Kidney epithelial cell (primary cell): Measurements from ENCODE around the gene CHN1. TPM values are rescaled to one million over a fixed set of nuclear protein-coding genes. Genes with fewer than 3 reads are reported as not detected.

Experiments used
- DNase-seq: peaks from one replicate; pipeline ENCODE4 v3.0.0-alpha.2; 2010; ENCODE audit warnings: low read depth
- H3K27me3 ChIP-seq: 2 replicates; pipeline ENCODE4 v1.6.0; 2011; ENCODE audit warnings: low read length; ENCODE audit not compliant: control insufficient read depth, insufficient read depth
- H3K36me3 ChIP-seq: 2 replicates; pipeline ENCODE4 v1.5.1; 2011; ENCODE audit warnings: low read length; ENCODE audit not compliant: control insufficient read depth, insufficient read depth
- H3K4me3 ChIP-seq: 2 replicates; pipeline ENCODE4 v1.5.1; 2011; ENCODE audit warnings: low read depth, mild to moderate bottlenecking, control low read depth, low read length
- total RNA-seq: library from RNA; depleted of rRNA; stranded (reverse); fragments of >200 nt; gene quantifications from 2 replicates; pipeline ENCODE4 v1.2.3, GENCODE V29; 2015
- TF ChIP-seq, protein P1 (sequence below): IDR thresholded peaks from 2 replicates; pipeline ENCODE4 v1.5.1; 2011; ENCODE audit warnings: mild to moderate bottlenecking, moderate library complexity, low read length, control low read depth, inconsistent platforms; ENCODE audit not compliant: insufficient read depth, poor library complexity, severe bottlenecking

The CHN1 gene
- total RNA-seq, 1 donor from 2014 or later = 19.3 TPM

DNA sequence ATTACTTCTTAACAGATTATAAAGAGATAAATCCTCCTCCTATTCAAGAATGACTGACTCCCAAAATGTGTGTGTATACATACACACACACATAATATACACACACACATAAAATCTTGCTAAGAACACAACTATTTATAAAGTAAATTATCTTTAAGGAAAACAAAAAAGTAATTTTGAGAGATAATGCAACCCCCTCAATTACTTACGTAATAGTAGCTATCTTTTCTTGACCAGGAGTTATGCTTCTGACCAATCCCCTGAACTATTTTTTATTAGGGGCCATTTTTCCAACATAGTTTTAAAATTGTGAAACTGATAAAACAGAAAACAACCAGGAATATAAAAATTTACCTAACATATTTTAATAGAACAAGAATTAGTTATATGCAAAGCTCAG, 127.9 kb downstream of the CHN1 start:
- TF ChIP-seq, protein P1, sequence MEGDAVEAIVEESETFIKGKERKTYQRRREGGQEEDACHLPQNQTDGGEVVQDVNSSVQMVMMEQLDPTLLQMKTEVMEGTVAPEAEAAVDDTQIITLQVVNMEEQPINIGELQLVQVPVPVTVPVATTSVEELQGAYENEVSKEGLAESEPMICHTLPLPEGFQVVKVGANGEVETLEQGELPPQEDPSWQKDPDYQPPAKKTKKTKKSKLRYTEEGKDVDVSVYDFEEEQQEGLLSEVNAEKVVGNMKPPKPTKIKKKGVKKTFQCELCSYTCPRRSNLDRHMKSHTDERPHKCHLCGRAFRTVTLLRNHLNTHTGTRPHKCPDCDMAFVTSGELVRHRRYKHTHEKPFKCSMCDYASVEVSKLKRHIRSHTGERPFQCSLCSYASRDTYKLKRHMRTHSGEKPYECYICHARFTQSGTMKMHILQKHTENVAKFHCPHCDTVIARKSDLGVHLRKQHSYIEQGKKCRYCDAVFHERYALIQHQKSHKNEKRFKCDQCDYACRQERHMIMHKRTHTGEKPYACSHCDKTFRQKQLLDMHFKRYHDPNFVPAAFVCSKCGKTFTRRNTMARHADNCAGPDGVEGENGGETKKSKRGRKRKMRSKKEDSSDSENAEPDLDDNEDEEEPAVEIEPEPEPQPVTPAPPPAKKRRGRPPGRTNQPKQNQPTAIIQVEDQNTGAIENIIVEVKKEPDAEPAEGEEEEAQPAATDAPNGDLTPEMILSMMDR = no peak
- H3K36me3 ChIP-seq = no peaks in the 10 kb centered on the region
- no peak for DNase-seq
- no peaks in the 10 kb centered on the region for H3K27me3 ChIP-seq
- H3K4me3 ChIP-seq = no peak overlapping the region

DNA sequence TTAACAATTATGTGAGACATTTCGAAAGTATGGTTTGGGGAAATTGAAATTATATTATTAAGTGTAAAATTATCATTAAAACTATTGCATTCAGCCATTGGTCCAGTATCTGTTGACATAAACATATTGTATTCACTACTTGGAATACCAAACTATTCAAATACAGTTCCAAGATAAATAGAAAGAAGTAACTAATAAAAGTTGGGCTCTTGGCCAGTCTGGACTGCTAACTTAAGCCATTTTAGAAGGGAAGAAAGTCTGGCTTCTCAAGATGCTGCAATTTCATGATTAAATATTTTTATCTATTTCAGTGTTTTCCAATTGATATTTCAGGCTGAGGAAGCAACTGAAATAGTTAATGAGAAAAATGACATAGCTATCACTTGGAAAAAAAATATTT, 131.1 kb downstream of the CHN1 start:
- H3K27me3 ChIP-seq = no peaks in the 10 kb centered on the region
- DNase-seq = no peak
- H3K36me3 ChIP-seq = no peaks in the 10 kb centered on the region
- H3K4me3 ChIP-seq = no peak overlapping the region
- TF ChIP-seq, protein P1 = no peak

DNA sequence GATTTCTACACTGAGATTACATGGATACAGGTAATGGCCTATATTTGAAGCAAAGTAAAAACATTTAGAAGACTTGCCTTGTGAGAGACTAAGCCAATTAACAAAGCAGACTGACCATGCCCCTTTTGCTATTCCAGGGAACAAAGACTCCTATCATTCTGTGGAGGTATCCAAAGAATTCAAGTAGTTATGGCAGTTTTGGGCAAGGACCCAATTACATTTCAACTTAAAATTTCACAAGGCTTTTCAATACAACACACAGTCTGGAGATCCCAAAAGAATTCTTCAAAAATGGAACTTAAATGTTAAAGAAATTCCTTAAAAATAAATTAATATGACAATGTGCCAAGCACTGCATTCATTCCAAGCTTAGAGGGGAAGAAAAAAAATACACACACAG, 131.7 kb downstream of the CHN1 start:
- Histone ChIP-seq H3K36me3 (no peaks in the 10 kb centered on the region), H3K4me3 (no peak overlapping the region), H3K27me3 (no peaks in the 10 kb centered on the region)
- no peak for DNase-seq
- TF ChIP-seq, protein P1 = no peak

DNA sequence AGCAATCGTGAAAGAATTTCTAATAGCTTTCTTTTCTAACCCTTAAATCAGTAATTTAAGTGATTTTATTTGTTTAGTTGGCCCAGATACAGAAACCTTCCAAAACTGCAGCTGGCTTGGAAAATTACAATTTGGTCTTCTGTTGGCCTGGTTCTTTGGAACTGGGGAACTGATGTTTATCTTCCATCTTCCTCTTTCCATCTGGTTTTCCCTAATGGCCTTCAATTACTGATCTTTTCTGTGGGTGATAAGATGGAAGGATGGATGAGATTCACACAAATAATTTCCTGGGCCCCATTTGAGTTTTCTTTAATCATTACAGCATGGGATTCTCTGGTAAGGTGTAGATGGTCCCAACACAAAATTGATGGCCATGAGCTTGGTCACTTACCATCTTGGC, 134.4 kb downstream of the CHN1 start:
- H3K27me3 ChIP-seq = no peaks in the 10 kb centered on the region
- no peaks in the 10 kb centered on the region for H3K36me3 ChIP-seq
- no peak for DNase-seq
- H3K4me3 ChIP-seq = no peak overlapping the region
- TF ChIP-seq, protein P1 = no peak

DNA sequence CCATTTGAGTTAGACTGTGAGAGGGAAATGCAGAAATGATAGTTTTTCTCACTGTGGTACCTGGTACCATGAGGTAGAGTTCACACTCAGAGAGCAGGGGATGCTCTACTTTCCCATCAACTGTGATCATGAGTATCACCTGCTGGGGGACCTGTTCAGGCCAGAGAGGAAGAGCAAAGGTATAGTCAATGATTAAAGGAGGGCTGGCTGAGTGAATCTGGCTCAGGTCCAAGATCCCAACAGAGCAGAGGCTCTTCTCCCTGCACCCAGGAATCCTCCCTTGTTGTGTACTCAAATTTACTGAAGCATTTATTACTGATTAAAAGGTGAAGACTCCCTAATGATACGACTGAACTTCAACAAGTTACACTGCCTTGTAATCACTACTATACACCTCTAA, 136.3 kb downstream of the CHN1 start:
- no peaks in the 10 kb centered on the region for H3K27me3 ChIP-seq
- no peaks in the 10 kb centered on the region for H3K36me3 ChIP-seq
- no peak overlapping the region for H3K4me3 ChIP-seq
- no peak for DNase-seq
- TF ChIP-seq, protein P1 = no peak

DNA sequence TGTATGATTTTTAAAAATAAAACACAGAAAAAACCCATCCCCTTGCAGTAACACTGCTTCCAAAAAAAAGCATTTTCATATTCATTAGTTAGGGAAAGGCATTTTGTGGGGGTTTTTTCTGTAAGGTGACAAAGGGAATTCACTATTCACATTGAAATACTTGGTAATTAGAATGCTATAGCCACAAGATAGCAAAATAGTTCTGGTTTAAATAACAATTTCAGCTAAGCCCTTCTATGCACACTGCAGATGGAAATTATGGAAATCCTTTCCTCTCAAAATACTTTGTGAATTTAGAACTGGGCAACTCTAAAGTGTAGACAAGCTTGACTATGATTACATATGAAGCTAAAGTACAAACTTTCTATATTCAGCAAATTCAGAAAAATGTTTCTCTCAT, 138.8 kb downstream of the CHN1 start:
- H3K4me3 ChIP-seq = no peak overlapping the region
- TF ChIP-seq, protein P1 = no peak
- no peaks in the 10 kb centered on the region for H3K27me3 ChIP-seq
- no peak for DNase-seq
- H3K36me3 ChIP-seq = no peaks in the 10 kb centered on the region
